ENCODE results near the gene CMC1.

Gene CMC1

GRCh38 chr3:28250999-28251398, 9.6 kb downstream of the CMC1 start:
- H3K27me3 ChIP-seq (ENCODE audit: insufficient read depth, low read length, poor library complexity, severe bottlenecking), result no peaks in the 10 kb centered on the region
- no peak overlapping the region for H3K9ac ChIP-seq (ENCODE audit: low read depth, low read length, poor library complexity, severe bottlenecking)
- no peaks in the 10 kb centered on the region for H3K36me3 ChIP-seq (ENCODE audit: insufficient read depth, low read length)
- no peak overlapping the region for H3K4me2 ChIP-seq (ENCODE audit: low read depth, low read length, poor library complexity, severe bottlenecking)
- no peaks in the 10 kb centered on the region; the same call in 1 of the 2 replicates for H3K79me2 ChIP-seq (ENCODE audit: insufficient read depth, low read length)
- H4K20me1 ChIP-seq (ENCODE audit: insufficient read depth, low read length, poor library complexity, severe bottlenecking), result no peaks in the 10 kb centered on the region
- no peaks in the 10 kb centered on the region for H3F3A ChIP-seq (ENCODE audit: low read depth)
- no peak overlapping the region for H3K4me3 ChIP-seq (ENCODE audit: low read length, poor library complexity, severe bottlenecking)
- no peaks in the 10 kb centered on the region for H3K9me2 ChIP-seq (replicated peaks; ENCODE audit: low read depth, low read length)
- H3K9me3 ChIP-seq (ENCODE audit: insufficient read depth, low read depth, low read length), result no peaks in the 10 kb centered on the region
- TF ChIP-seq EZH2phosphoT487 (IDR thresholded peaks at IDR 0.05; ENCODE audit: borderline replicate concordance) (no peak), CTCF (conservative IDR thresholded peaks at IDR 0.05; ENCODE audit: low read length) (no peak)
- H3K4me1 ChIP-seq (ENCODE audit: insufficient read depth, low read length, poor library complexity, severe bottlenecking), result peaks cover 19% of the 10 kb centered on the region
- no peak overlapping the region for H2AFZ ChIP-seq (ENCODE audit: low read length)

GRCh38 chr3:28252001-28252431, 10.6 kb downstream of the CMC1 start:
- Histone ChIP-seq H3K27me3 (ENCODE audit: insufficient read depth, low read length, poor library complexity, severe bottlenecking) (no peaks in the 10 kb centered on the region), H3K36me3 (ENCODE audit: insufficient read depth, low read length) (no peaks in the 10 kb centered on the region), H3K9ac (ENCODE audit: low read depth, low read length, poor library complexity, severe bottlenecking) (no peak overlapping the region), H3K4me2 (ENCODE audit: low read depth, low read length, poor library complexity, severe bottlenecking) (no peak overlapping the region), H2AFZ (ENCODE audit: low read length) (no peak overlapping the region), H3K4me1 (ENCODE audit: insufficient read depth, low read length, poor library complexity, severe bottlenecking) (peaks cover 13% of the 10 kb centered on the region), H3F3A (ENCODE audit: low read depth) (no peaks in the 10 kb centered on the region), H3K79me2 (ENCODE audit: insufficient read depth, low read length) (no peaks in the 10 kb centered on the region; the same call in 1 of the 2 replicates), H4K20me1 (ENCODE audit: insufficient read depth, low read length, poor library complexity, severe bottlenecking) (no peaks in the 10 kb centered on the region), H3K4me3 (ENCODE audit: low read length, poor library complexity, severe bottlenecking) (no peak overlapping the region), H3K9me3 (ENCODE audit: insufficient read depth, low read depth, low read length) (no peaks in the 10 kb centered on the region), H3K9me2 (replicated peaks; ENCODE audit: low read depth, low read length) (no peaks in the 10 kb centered on the region)
- TF ChIP-seq CTCF (conservative IDR thresholded peaks at IDR 0.05; ENCODE audit: low read length) (no peak), EZH2phosphoT487 (IDR thresholded peaks at IDR 0.05; ENCODE audit: borderline replicate concordance) (no peak)

- H2AFZ ChIP-seq (ENCODE audit: low read length), result no peak overlapping the region
- H3K9me2 ChIP-seq (replicated peaks; ENCODE audit: low read depth, low read length), result no peaks in the 10 kb centered on the region
- H3K9ac ChIP-seq (ENCODE audit: low read depth, low read length, poor library complexity, severe bottlenecking), result no peak overlapping the region
- H3K79me2 ChIP-seq (ENCODE audit: insufficient read depth, low read length), result no peaks in the 10 kb centered on the region; the same call in 1 of the 2 replicates
- H3K36me3 ChIP-seq (ENCODE audit: insufficient read depth, low read length), result no peaks in the 10 kb centered on the region
- peaks cover 8% of the 10 kb centered on the region for H3K4me1 ChIP-seq (ENCODE audit: insufficient read depth, low read length, poor library complexity, severe bottlenecking)
- H3F3A ChIP-seq (ENCODE audit: low read depth), result no peaks in the 10 kb centered on the region
- no peak for TF ChIP-seq EZH2phosphoT487 (IDR thresholded peaks at IDR 0.05; ENCODE audit: borderline replicate concordance)
- no peak for TF ChIP-seq CTCF (conservative IDR thresholded peaks at IDR 0.05; ENCODE audit: low read length)
- H3K4me2 ChIP-seq (ENCODE audit: low read depth, low read length, poor library complexity, severe bottlenecking), result no peak overlapping the region
- H3K9me3 ChIP-seq (ENCODE audit: insufficient read depth, low read depth, low read length), result no peaks in the 10 kb centered on the region
- H3K27me3 ChIP-seq (ENCODE audit: insufficient read depth, low read length, poor library complexity, severe bottlenecking), result no peaks in the 10 kb centered on the region
- no peak overlapping the region for H3K4me3 ChIP-seq (ENCODE audit: low read length, poor library complexity, severe bottlenecking)
- no peaks in the 10 kb centered on the region for H4K20me1 ChIP-seq (ENCODE audit: insufficient read depth, low read length, poor library complexity, severe bottlenecking)
Observed at GRCh38 chr3:28253040-28253715, 11.8 kb downstream of the CMC1 start.

Data from Loucy (cell line).